Epithelial cell of esophagus (primary cell): ENCODE measurements around the gene SLC26A1.
A peak's percentile ranks its signal among the peaks of the same experiment; 100 is the strongest.
"Not testable (repeated sequence)": the region's sequence is repeated elsewhere in the genome, so short reads cannot be mapped to it uniquely, and the experiment has no call there.

Source experiments
- DNase-seq: peaks from one replicate; pipeline ENCODE4 v3.0.0; 2010; ENCODE audit warnings: low read depth
- H3K4me3 ChIP-seq: 2 replicates; pipeline ENCODE4 v1.5.1; 2011; ENCODE audit warnings: mild to moderate bottlenecking, low read length, control low read depth
- CTCF ChIP-seq: IDR thresholded peaks from 2 replicates; pipeline ENCODE4 v1.5.1; 2011; ENCODE audit warnings: low read depth, mild to moderate bottlenecking, low read length, control low read depth, inconsistent platforms; ENCODE audit not compliant: insufficient read depth; ENCODE audit errors: missing control alignments

Gene SLC26A1

GRCh38 chr4:1002131-1002630 is 9.0 kb upstream of the SLC26A1 start:
- TF ChIP-seq CTCF, result no peak
- DNase-seq, result peak; percentile 35
- H3K4me3 ChIP-seq, result no peak overlapping the region

DNA sequence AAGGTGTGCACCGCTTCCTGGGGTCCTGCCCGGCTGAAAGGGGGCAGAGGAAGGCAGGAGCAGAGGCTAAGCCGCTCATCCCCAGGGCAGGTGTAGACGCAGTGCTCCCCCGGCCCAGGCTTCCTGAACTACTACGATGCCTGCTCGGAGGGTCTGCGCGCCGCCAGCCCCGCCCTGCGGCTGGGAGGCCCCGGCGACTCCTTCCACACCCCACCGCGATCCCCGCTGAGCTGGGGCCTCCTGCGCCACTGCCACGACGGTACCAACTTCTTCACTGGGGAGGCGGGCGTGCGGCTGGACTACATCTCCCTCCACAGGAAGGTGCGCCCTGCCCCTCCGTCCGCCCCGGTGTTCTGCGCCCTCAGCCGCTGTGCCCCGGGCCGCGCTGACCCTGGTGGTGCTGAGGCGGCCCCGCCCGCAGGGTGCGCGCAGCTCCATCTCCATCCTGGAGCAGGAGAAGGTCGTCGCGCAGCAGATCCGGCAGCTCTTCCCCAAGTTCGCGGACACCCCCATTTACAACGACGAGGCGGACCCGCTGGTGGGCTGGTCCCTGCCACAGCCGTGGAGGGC is 8.4 kb upstream of the SLC26A1 start:
- H3K4me3 ChIP-seq, result no peak overlapping the region
- no peak for TF ChIP-seq CTCF
- DNase-seq, result no peak

- no peak overlapping the region for H3K4me3 ChIP-seq
- TF ChIP-seq CTCF, result no peak
- DNase-seq, result no peak
Observed at GRCh38 chr4:1000686-1001260, 7.6 kb upstream of the SLC26A1 start.

DNA sequence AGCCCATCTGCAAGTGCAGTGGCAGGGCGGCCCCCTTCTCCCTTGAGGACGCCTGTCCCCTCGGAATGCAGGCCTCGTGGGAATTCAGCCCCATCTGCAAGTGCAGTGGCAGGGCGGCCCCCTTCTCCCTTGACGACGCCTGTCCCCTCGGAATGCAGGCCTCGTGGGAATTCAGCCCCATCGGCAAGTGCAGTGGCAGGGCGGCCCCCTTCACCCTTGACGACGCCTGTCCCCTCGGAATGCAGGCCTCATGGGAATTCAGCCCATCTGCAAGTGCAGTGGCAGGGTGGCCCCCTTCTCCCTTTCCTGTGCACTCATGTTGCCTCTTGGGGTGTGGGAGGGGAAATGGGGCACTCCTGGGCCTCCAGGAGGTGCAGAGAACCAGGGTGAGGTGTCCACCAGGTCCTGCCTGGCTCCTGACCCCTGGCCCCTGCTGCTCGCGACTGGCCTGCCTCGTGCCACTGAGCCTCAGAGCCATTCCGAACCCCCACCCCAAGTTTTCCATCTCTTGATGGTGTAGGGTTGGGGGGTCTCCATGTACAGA is 6.8 kb upstream of the SLC26A1 start:
- no peak for TF ChIP-seq CTCF
- no peak for DNase-seq
- H3K4me3 ChIP-seq, result no peak overlapping the region

DNA sequence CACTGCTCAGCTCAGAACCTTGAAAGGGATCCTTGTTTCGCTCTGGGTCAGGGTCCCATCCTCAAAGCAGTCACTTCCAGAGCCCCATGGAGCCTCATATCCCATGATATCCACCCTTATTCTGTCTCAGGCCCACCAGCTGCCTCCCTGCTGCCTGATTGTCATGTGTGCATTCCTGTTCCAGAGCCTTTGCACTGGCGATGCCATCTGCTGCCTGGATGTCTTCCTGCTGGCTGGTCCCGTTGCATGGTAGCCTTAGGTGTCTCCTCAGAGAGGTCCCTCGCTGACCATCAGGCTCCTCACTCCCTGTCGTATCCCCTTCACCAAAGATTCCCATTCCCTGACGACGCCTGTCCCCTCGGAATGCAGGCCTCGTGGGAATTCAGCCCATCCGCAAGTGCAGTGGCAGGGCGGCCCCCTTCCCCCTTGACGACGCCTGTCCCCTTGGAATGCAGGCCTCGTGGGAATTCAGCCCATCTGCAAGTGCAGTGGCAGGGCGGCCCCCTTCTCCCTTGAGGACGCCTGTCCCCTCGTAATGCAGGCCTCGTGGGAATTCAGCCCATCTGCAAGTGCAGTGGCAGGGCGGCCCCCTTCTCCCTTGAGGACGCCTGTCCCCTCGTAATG is 6.1 kb upstream of the SLC26A1 start:
- not testable (repeated sequence) for H3K4me3 ChIP-seq, DNase-seq

GRCh38 chr4:998096-998691 is 5.0 kb upstream of the SLC26A1 start:
- TF ChIP-seq CTCF, result no peak
- DNase-seq, result no peak
- no peak overlapping the region for H3K4me3 ChIP-seq

DNA sequence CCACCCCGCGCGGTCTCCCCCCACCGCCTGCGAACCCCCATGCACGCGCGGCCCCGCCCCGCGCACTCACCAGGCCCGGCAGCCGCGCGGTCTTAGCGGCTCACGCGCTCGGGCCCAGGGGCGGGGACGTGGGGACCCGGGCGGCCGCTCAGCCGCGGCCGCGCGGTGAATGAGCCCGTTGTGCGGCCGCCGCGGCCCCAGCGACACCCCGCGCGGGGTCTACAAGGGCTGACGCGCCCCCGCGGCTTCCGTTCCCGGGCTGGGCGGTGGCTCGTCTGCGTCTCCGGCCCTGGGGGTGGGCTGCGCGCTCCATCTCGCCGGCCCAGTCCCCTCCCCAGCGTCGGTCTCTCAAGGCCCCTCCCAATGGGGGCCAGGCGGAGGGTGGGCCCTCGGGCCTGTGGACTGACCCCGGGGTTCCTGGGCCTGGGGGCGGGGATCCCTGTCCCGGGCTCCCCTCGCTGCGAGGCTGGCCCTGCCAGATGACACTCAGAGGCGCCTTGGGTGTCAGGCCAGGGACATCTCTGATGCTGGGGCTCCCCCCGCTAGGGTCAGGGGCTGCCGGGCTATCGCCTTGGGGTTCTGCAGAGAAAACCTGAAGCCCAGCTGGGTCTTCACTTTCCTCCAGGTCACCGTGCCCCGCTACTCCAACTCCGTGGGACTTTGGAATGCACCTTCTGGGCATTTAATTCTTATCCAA is 4.3 kb upstream of the SLC26A1 start:
- no peak for TF ChIP-seq CTCF
- DNase-seq, result no peak
- H3K4me3 ChIP-seq, result no peak overlapping the region
